ENCODE results near the gene IRF7.

DNA sequence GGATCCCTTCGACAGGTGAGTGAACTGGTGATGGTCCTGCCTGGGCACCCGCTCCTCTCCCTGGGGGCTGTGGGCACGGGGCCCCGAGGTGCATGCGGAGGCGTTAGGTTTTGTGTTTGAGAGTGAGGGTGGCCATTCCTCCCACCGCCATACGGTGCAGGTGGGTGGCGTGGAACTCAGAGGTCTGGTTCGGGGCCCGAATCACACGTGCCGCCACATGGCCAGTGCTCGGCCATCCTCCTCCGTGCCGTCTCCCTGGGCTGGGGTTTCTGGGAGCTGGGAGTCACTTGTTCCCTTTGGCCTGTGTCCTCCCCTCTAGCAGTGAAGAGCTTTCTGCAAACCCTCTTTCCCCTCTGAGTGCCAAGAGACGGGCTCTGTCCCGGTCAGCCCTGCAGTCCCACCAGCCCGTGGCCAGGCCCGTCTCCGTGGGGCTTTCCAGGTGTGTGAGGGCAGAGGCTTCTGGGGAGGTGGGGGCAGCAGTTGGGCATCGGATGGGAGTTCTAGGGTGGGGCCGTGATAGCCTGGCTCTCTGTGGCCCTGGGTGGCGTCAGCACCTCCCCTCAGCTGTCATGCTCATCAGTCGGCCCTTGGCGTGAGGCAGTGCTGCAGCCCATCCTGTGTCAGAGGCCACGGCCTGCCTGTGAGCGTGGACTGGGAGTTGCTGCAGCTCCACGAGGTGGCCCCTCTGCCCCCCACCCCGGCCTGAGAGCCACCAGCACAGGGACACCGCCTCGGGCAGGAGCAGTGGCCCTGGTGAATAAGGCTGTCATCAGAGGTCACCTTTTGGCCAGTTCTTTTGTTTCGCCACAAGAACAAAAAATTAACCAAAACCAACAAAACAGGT lies 10.2 kb downstream of the IRF7 start:
- TF ChIP-seq, protein P1, sequence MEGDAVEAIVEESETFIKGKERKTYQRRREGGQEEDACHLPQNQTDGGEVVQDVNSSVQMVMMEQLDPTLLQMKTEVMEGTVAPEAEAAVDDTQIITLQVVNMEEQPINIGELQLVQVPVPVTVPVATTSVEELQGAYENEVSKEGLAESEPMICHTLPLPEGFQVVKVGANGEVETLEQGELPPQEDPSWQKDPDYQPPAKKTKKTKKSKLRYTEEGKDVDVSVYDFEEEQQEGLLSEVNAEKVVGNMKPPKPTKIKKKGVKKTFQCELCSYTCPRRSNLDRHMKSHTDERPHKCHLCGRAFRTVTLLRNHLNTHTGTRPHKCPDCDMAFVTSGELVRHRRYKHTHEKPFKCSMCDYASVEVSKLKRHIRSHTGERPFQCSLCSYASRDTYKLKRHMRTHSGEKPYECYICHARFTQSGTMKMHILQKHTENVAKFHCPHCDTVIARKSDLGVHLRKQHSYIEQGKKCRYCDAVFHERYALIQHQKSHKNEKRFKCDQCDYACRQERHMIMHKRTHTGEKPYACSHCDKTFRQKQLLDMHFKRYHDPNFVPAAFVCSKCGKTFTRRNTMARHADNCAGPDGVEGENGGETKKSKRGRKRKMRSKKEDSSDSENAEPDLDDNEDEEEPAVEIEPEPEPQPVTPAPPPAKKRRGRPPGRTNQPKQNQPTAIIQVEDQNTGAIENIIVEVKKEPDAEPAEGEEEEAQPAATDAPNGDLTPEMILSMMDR (IDR thresholded peaks at IDR 0.05; ENCODE audit: low read depth, low read length) = no peak
- TF ChIP-seq EZH2phosphoT487 (IDR thresholded peaks at IDR 0.05; ENCODE audit: low read depth) = no peak
